Measurements from ENCODE around the gene AGBL4. TPM values are rescaled to one million over a fixed set of nuclear protein-coding genes. Genes with fewer than 3 reads are reported as not detected.

AGBL4 gene
- total RNA-seq, 1 experiment from 2014 or later: 0.10 TPM

DNA sequence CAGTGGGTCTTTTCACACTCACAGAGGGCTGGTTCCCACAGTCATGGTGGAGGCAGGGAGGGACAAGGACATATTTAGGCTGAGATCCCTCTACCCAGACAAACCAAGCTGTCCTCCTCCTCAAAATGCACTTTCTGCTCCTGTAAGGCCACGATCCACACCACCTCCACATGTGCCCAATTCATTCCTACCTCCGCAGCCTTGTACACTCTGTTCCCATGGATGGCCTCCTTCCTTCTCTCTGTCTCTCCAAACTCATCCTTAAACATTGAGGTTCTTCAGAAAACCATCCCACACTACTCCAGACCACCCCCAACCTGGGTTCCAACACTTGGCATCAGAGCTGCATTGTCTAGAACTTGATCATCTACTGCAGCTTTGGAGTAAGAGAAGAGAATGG lies 842.7 kb downstream of the AGBL4 start:
- no peak overlapping the region for H3K27ac ChIP-seq

DNA sequence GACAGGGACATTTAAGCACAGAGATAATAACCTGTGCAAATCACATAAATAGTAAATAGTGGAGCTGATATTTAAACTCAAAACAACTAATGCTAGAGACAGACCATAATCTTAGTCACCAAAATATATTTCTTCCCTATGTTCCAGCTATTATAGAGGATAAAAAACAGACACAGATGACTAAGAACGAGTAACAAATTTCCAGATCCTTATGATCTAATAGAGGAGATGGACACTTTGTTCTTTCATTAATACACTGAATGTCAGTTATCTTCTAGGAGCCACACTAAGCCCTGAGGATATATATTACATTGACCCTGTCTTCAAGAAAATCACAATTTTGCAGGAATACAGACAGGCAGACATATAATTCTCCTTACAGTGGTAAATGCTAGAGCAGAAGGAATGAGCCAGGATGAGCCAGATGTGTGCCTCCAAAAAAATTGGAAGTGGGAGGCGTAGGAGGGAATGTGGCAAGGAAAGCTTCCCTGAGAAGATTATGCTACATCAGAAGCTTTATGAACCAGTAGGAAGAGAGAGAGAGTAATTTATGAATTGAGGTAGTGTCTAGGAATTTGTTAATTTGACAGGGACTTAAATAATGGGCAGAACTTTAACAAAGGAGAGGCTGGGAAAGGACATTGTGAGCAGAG lies 851.7 kb downstream of the AGBL4 start:
- Histone ChIP-seq H3K9me3 (replicated peaks) (no peaks in the 10 kb centered on the region), H3K27ac (no peak overlapping the region), H3K36me3 (no peaks in the 10 kb centered on the region), H3K27me3 (no peaks in the 10 kb centered on the region), H3K4me1 (no peaks in the 10 kb centered on the region), H3K4me3 (no peak overlapping the region)
- no peak for DNase-seq

More for the DNA sequence above, 842.7 kb downstream of the AGBL4 start:
- Histone ChIP-seq H3K4me1 (no peaks in the 10 kb centered on the region), H3K27me3 (no peaks in the 10 kb centered on the region; the same call in 1 of the 2 replicates), H3K36me3 (no peaks in the 10 kb centered on the region), H3K9me3 (replicated peaks) (no peaks in the 10 kb centered on the region), H3K4me3 (no peak overlapping the region)
- no peak for DNase-seq

DNA sequence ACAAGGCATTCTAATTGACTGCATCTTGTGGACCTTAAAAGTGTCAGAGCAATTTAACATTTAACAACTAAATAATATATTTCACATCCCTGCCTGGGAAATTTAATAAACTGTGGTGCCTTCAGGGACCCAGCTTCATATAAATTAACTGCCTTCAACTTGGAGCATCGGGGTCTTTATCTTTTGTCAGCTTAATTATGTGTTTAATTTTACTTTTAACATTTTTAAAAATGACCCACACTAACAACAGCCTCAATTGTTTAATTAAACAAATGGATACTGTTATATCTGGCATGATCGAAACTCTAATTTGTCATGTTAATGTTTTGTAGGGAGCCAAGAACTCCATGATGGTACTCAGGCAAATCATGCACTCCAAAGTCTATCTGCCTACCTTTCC lies 857.7 kb downstream of the AGBL4 start:
- H3K27me3 ChIP-seq: no peaks in the 10 kb centered on the region
- H3K36me3 ChIP-seq: no peaks in the 10 kb centered on the region
- no peaks in the 10 kb centered on the region for H3K9me3 ChIP-seq (replicated peaks)
- H3K4me1 ChIP-seq: no peaks in the 10 kb centered on the region
- no peak overlapping the region for H3K4me3 ChIP-seq
- H3K27ac ChIP-seq: no peak overlapping the region
- DNase-seq: no peak

DNA sequence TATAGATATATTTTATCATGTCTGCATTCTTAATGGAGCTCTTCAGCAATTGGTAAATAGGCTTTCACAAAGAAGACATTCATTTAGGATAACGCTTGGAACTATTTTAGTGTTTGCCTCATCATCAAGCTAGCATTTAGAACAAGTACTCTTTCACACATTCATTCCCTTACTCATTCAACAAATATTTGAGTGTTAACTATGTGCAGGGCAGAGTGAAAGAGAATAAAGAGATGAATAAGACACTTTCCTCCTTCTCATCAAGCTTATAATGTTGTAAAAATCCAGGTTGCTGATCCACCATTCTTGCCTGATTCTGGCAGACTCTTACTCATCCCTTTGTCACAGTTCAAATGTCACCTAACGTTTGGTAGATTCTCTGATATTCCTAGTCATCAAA lies 860.7 kb downstream of the AGBL4 start:
- H3K4me3 ChIP-seq: no peak overlapping the region
- no peaks in the 10 kb centered on the region for H3K4me1 ChIP-seq
- DNase-seq: no peak
- H3K36me3 ChIP-seq: no peaks in the 10 kb centered on the region
- no peaks in the 10 kb centered on the region for H3K9me3 ChIP-seq (replicated peaks)
- no peak overlapping the region for H3K27ac ChIP-seq
- no peaks in the 10 kb centered on the region for H3K27me3 ChIP-seq

DNA sequence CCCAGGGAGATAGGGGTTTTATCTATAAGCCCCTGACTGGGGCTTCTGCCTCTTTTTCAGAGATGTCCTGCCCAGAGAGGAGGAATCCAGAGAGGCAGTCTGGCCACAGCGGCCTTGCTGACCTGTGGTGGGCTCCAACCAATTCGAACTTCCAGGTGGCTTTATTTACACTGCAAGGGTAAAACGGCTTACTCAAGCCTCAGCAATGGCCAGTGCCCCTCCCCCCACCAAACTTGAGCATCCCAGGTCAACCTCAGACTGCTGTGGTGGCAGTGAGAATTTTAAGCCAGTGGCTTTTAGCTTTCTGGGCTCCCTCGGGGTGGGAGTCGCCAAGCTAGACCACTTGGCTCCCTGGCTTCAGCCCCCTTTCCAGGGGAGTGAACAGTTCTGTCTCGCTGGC lies 863.1 kb downstream of the AGBL4 start:
- no peaks in the 10 kb centered on the region for H3K9me3 ChIP-seq (replicated peaks)
- no peaks in the 10 kb centered on the region for H3K4me1 ChIP-seq
- no peaks in the 10 kb centered on the region for H3K27me3 ChIP-seq
- no peak overlapping the region for H3K4me3 ChIP-seq
- no peak overlapping the region for H3K27ac ChIP-seq
- H3K36me3 ChIP-seq: no peaks in the 10 kb centered on the region
- DNase-seq: no peak

DNA sequence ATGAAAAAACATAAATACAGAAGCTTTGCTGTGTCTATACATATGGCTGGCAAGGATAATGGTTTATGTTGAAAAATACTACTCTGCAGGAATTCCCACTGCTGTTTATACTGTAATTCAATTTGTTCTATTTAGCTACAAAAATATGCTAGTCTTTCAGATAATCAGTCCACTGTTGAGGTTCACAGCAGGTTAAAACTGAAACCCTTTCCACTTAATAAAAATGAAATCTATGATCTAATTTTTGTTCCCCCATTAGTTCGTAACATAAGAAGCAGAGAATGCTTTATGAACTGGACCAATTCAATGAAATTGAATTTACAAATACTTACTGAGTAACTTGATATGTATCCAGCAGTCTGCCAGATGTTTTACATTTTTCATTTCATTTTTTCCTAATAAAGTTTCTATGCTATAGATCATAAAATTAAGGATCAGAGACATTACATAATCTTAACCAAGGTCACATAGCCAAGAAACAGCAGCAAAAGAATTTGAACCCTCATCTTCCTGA lies 887.0 kb downstream of the AGBL4 start:
- Histone ChIP-seq H3K36me3 (no peaks in the 10 kb centered on the region), H3K27ac (no peak overlapping the region), H3K4me1 (no peaks in the 10 kb centered on the region), H3K9me3 (replicated peaks) (no peaks in the 10 kb centered on the region), H3K27me3 (no peaks in the 10 kb centered on the region), H3K4me3 (no peak overlapping the region)
- DNase-seq: no peak

DNA sequence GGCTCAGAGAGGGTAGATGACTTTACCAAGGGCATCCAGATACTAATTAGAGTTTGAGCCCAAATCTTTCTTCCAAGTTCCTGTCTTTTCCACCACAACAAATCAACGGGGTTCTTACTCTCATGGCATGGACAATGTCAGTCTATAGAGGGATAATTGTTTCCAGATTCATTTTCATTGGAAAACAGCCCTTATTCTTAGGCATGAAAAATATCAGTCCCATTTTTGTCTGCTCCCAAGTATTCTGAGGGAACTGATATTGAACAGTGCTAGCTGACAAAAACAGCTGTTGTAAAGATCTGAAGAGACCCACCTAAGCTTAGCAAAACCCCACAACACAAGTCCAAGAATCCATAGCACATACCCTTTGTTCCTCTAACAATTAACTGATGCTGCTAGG lies 898.0 kb downstream of the AGBL4 start:
- no peak overlapping the region for H3K4me3 ChIP-seq
- no peaks in the 10 kb centered on the region for H3K27me3 ChIP-seq
- H3K4me1 ChIP-seq: no peaks in the 10 kb centered on the region
- no peaks in the 10 kb centered on the region for H3K36me3 ChIP-seq
- no peaks in the 10 kb centered on the region for H3K9me3 ChIP-seq (replicated peaks)
- no peak for DNase-seq
- no peak overlapping the region for H3K27ac ChIP-seq

DNA sequence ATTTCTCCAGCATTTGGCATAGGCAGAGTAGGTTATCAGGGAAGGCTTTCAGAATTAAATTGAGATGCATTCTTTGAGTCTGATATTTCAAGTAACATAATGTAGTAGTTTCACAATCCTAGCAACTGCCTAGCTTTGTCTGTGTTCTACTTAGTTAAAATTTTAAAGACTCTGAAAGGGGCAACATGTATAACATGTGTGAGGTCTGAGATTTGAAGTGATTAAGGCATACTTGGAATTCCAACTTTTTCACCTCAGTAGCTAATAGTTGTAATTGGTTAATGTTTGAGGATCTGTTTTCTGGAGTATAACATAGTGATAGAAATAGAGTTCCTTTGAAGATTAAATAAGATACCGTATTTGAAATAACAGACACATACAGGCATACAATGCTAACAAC lies 911.8 kb downstream of the AGBL4 start:
- Histone ChIP-seq H3K4me3 (no peak overlapping the region), H3K27ac (no peak overlapping the region), H3K36me3 (no peaks in the 10 kb centered on the region), H3K9me3 (replicated peaks) (no peaks in the 10 kb centered on the region), H3K27me3 (no peaks in the 10 kb centered on the region), H3K4me1 (no peaks in the 10 kb centered on the region)
- no peak for DNase-seq

DNA sequence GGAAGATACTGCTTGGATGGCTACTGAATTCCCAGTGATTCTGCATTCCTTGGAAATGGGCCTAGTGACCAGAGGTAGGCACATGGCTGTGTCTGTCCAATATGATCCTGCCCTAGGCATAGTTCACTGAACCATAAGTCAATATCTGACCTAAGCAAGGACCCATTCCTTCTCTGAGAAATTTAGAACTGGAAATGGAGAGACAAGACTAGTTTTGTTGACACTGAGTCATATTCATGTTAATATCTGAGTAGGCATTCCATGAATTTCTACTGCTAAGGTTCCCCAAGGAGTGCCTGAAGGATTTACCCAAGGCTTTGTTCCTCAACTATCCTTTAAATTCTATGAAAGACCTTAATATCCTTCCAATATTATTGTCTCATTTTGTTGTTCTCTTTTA lies 917.3 kb downstream of the AGBL4 start:
- Histone ChIP-seq H3K9me3 (replicated peaks) (no peaks in the 10 kb centered on the region), H3K4me3 (no peak overlapping the region), H3K36me3 (no peaks in the 10 kb centered on the region), H3K27me3 (peaks cover 1% of the 10 kb centered on the region; the same call in 1 of the 2 replicates), H3K27ac (no peak overlapping the region), H3K4me1 (no peaks in the 10 kb centered on the region)
- DNase-seq: no peak

DNA sequence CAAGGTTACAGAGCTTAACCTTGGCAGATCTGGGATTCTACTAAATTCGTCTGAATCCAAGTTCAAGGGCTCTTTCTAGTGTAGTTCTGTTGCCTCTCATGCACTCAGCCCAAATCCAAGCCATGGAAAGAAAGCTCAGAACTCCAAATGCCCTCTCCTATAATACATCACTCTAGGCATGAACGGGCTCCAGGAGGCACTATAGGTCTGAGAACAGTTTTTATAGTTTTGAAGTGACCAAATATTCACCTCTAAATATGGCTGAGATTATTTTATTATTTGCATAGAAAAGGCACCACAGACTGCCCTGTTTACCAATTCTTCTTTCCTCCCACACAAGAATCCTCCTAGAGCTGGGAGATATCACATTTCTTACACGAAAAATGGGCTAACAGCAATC lies 919.2 kb downstream of the AGBL4 start:
- no peak overlapping the region for H3K4me3 ChIP-seq
- H3K9me3 ChIP-seq (replicated peaks): no peaks in the 10 kb centered on the region
- peaks cover 4% of the 10 kb centered on the region for H3K27me3 ChIP-seq
- DNase-seq: no peak
- no peaks in the 10 kb centered on the region for H3K4me1 ChIP-seq
- no peaks in the 10 kb centered on the region for H3K36me3 ChIP-seq
- no peak overlapping the region for H3K27ac ChIP-seq

DNA sequence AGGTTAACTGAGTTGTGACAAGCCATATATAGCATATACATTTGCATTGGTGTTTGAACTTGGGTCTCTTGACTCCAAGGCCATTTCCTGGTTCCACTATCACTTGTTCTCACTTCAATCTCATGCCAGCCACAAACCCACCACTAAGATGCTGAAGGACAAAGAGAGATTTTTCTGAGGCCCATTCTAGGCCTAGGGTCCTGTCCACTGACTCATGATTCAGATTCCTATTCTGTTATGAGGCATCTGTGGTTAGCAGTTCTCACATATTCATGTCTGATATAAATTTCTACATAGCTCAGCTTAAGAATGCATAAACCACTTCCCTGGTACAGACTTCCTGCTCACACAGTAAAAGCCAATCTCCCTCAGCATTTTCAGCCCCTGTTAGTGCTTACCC lies 921.0 kb downstream of the AGBL4 start:
- Histone ChIP-seq H3K27me3 (peaks cover 4% of the 10 kb centered on the region), H3K36me3 (no peaks in the 10 kb centered on the region), H3K4me3 (no peak overlapping the region), H3K9me3 (replicated peaks) (no peaks in the 10 kb centered on the region), H3K27ac (no peak overlapping the region), H3K4me1 (no peaks in the 10 kb centered on the region)
- DNase-seq: peak in 1 of 2 experiments; percentile 3

DNA sequence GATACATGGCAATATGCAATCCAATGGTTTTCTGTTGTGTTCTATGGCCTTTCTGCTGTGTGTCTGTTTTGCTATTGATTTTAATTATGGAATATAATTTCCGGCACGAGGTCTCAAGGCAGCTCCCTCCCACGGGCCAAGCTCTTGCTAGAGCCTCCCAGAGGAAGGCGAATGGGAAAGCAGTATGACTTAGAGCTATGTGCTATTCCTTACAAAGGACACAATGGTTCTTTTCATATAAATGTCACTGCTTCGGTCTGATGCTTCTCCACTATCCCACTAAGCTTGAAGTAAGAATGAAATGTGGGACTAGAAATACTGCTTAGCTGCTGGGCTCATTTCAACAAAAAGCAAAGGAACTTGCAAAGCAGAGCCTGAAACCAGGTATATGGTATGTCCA lies 924.9 kb downstream of the AGBL4 start:
- H3K36me3 ChIP-seq: no peaks in the 10 kb centered on the region
- H3K4me3 ChIP-seq: no peak overlapping the region
- H3K4me1 ChIP-seq: no peaks in the 10 kb centered on the region
- no peaks in the 10 kb centered on the region for H3K9me3 ChIP-seq (replicated peaks)
- DNase-seq: no peak
- H3K27ac ChIP-seq: no peak overlapping the region
- peaks cover 4% of the 10 kb centered on the region for H3K27me3 ChIP-seq

DNA sequence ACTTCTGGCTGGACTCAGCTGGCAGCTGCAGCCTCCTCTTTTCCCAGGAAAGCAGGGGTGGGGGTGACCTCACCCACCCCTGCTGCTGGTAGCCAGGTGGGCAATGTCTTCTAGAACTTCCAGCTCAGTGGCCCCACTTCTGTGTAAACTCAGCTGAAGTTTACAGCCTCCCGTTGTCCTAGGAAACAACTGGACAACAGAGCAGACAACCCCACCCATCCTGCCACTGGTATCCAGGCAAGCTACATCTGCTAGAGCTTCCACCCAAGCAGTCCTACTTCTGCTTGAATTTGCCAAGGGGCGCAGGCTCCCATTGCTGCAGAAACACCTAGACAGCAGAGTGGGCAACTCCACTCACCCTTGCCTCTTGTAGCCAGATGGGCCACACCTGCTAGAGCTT lies 937.4 kb downstream of the AGBL4 start:
- Histone ChIP-seq H3K9me3 (replicated peaks) (no peaks in the 10 kb centered on the region), H3K36me3 (no peaks in the 10 kb centered on the region), H3K27ac (no peak overlapping the region), H3K4me3 (no peak overlapping the region), H3K4me1 (no peaks in the 10 kb centered on the region), H3K27me3 (no peaks in the 10 kb centered on the region)
- DNase-seq: no peak

DNA sequence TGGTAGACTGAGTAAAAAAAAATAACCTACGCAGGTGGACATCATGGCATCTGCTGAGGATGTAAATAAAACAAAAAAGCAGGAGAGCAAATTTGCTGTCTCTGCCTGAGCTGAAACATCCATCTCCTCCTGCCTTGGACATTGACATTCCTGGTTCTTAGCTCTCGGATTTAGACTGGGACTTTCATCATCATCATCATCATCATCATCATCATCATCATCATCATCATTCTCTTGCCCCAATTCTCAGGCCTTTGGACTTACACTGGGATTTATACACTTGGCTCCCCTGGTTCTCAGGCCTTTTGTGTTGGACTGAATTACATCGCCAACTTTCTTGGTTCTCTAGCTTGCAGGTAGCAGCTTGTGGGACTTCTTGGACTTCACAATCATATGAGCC lies 938.7 kb downstream of the AGBL4 start:
- DNase-seq: no peak
- no peak overlapping the region for H3K4me3 ChIP-seq
- H3K4me1 ChIP-seq: no peaks in the 10 kb centered on the region
- no peak overlapping the region for H3K27ac ChIP-seq
- H3K27me3 ChIP-seq: no peaks in the 10 kb centered on the region
- H3K9me3 ChIP-seq (replicated peaks): no peaks in the 10 kb centered on the region
- no peaks in the 10 kb centered on the region for H3K36me3 ChIP-seq

DNA sequence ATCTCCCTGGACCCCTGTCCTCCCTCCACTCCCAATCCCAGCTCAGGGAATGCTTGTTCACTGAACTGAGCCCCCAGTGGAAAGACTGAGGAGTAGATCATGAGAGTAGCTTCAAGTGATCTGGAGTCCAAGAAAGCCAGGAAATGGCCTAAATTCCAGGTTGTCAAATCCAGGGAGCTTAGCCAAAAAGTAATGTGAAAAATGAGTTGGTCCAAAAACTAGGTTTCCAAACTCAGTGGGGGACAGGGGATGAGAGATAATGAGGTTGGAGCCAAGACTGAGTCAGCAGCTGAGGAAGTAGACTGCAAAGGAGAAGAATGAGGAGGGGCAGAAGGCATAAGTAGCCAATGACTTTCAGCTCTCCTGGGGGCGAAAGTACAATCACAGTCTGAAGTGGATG lies 963.0 kb downstream of the AGBL4 start:
- no peak for DNase-seq

DNA sequence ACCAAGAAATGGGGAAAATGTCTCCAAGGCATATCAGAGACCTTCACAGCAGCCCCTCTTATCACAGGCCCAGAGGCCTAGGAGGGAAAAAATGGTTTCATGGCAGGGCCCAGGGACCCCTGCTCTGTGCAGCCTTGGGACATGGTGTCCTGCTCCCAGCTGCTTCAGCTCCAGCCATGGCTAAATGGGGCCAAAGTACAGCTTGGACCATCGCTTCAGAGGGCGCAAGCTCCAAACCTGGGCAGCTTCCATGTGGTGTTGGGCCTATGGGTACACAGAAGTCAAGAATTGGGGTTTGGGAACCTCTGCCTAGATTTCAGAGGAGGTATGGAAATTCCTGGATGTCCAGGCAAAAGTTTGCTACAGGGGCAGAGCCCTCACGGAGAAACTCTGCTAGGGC lies 964.7 kb downstream of the AGBL4 start:
- Histone ChIP-seq H3K27me3 (no peaks in the 10 kb centered on the region), H3K27ac (no peak overlapping the region), H3K4me3 (no peak overlapping the region), H3K4me1 (no peaks in the 10 kb centered on the region), H3K9me3 (replicated peaks) (no peaks in the 10 kb centered on the region), H3K36me3 (no peaks in the 10 kb centered on the region)
- no peak for DNase-seq

More for the DNA sequence above, 963.0 kb downstream of the AGBL4 start:
- Histone ChIP-seq H3K4me3 (no peak overlapping the region), H3K27ac (no peak overlapping the region), H3K36me3 (no peaks in the 10 kb centered on the region), H3K9me3 (replicated peaks) (no peaks in the 10 kb centered on the region), H3K27me3 (no peaks in the 10 kb centered on the region), H3K4me1 (no peaks in the 10 kb centered on the region)

All from SJCRH30 (cell line).